ENCODE results near the gene TTLL8.

TTLL8 gene

GRCh38 chr22:50020606-50021005, 37.5 kb downstream of the TTLL8 start:
- Histone ChIP-seq H3K36me3 (ENCODE audit: insufficient read depth, low read length) (no peaks in the 10 kb centered on the region; the same call in 1 of the 2 replicates), H4K20me1 (ENCODE audit: insufficient read depth, low read length) (no peaks in the 10 kb centered on the region), H3K27me3 (ENCODE audit: insufficient read depth, low read length) (peaks cover 18% of the 10 kb centered on the region; the same call in 1 of the 2 replicates), H3F3A (ENCODE audit: insufficient read depth, low read length) (no peaks in the 10 kb centered on the region), H3K79me2 (ENCODE audit: insufficient read depth, low read length) (no peaks in the 10 kb centered on the region), H3K9ac (ENCODE audit: low read length) (no peak overlapping the region), H3K9me2 (ENCODE audit: low read depth, low read length) (no peaks in the 10 kb centered on the region), H3K9me3 (ENCODE audit: low read length) (0 out of 2 replicates have a peak, but pooled peaks cover 6% of the 10 kb centered on the region), H3K4me1 (ENCODE audit: insufficient read depth, low read length, severe bottlenecking) (no peaks in the 10 kb centered on the region), H3K27ac (ENCODE audit: low read depth, low read length, poor library complexity, severe bottlenecking) (no peak overlapping the region), H3K4me3 (ENCODE audit: low read depth, low read length, poor library complexity, severe bottlenecking) (no peak overlapping the region), H3K4me2 (ENCODE audit: low read length) (no peak overlapping the region), H2AFZ (ENCODE audit: low read length) (no peak overlapping the region)
- TF ChIP-seq CTCF (IDR thresholded peaks at IDR 0.05; ENCODE audit: low read length) (no peak), EZH2 (IDR thresholded peaks at IDR 0.05; ENCODE audit: borderline replicate concordance, low read length) (no peak)

GRCh38 chr22:50019316-50019715, 38.8 kb downstream of the TTLL8 start:
- no peaks in the 10 kb centered on the region for H3K36me3 ChIP-seq (ENCODE audit: insufficient read depth, low read length)
- no peaks in the 10 kb centered on the region for H3K9me2 ChIP-seq (ENCODE audit: low read depth, low read length)
- H3K79me2 ChIP-seq (ENCODE audit: insufficient read depth, low read length): no peaks in the 10 kb centered on the region
- H3F3A ChIP-seq (ENCODE audit: insufficient read depth, low read length): no peaks in the 10 kb centered on the region
- no peaks in the 10 kb centered on the region for H4K20me1 ChIP-seq (ENCODE audit: insufficient read depth, low read length)
- no peaks in the 10 kb centered on the region for H3K4me1 ChIP-seq (ENCODE audit: insufficient read depth, low read length, severe bottlenecking)
- TF ChIP-seq EZH2 (IDR thresholded peaks at IDR 0.05; ENCODE audit: borderline replicate concordance, low read length) (no peak), CTCF (IDR thresholded peaks at IDR 0.05; ENCODE audit: low read length) (no peak)
- H3K4me2 ChIP-seq (ENCODE audit: low read length): no peak overlapping the region
- no peak overlapping the region for H3K4me3 ChIP-seq (ENCODE audit: low read depth, low read length, poor library complexity, severe bottlenecking)
- H2AFZ ChIP-seq (ENCODE audit: low read length): no peak overlapping the region
- 0 out of 2 replicates have a peak, but pooled peaks cover 1% of the 10 kb centered on the region for H3K9me3 ChIP-seq (ENCODE audit: low read length)
- no peak overlapping the region for H3K9ac ChIP-seq (ENCODE audit: low read length)
- H3K27ac ChIP-seq (ENCODE audit: low read depth, low read length, poor library complexity, severe bottlenecking): no peak overlapping the region
- H3K27me3 ChIP-seq (ENCODE audit: insufficient read depth, low read length): peaks cover 12% of the 10 kb centered on the region; the same call in 1 of the 2 replicates

GRCh38 chr22:50018608-50019285, 39.4 kb downstream of the TTLL8 start:
- Histone ChIP-seq H3K4me3 (ENCODE audit: low read depth, low read length, poor library complexity, severe bottlenecking) (no peak overlapping the region), H3K36me3 (ENCODE audit: insufficient read depth, low read length) (no peaks in the 10 kb centered on the region), H3K9me2 (ENCODE audit: low read depth, low read length) (no peaks in the 10 kb centered on the region), H3F3A (ENCODE audit: insufficient read depth, low read length) (no peaks in the 10 kb centered on the region), H4K20me1 (ENCODE audit: insufficient read depth, low read length) (no peaks in the 10 kb centered on the region), H3K4me1 (ENCODE audit: insufficient read depth, low read length, severe bottlenecking) (no peaks in the 10 kb centered on the region), H2AFZ (ENCODE audit: low read length) (no peak overlapping the region), H3K27me3 (ENCODE audit: insufficient read depth, low read length) (peaks cover 11% of the 10 kb centered on the region; the same call in 1 of the 2 replicates), H3K27ac (ENCODE audit: low read depth, low read length, poor library complexity, severe bottlenecking) (no peak overlapping the region), H3K9me3 (ENCODE audit: low read length) (no peaks in the 10 kb centered on the region), H3K79me2 (ENCODE audit: insufficient read depth, low read length) (no peaks in the 10 kb centered on the region), H3K4me2 (ENCODE audit: low read length) (no peak overlapping the region), H3K9ac (ENCODE audit: low read length) (no peak overlapping the region)
- TF ChIP-seq EZH2 (IDR thresholded peaks at IDR 0.05; ENCODE audit: borderline replicate concordance, low read length): no peak

Measured in OCI-LY1 (cell line).